Neural progenitor cell (in vitro differentiated cells): ENCODE measurements around the gene DHRS1.

Experiments used
- CTCF ChIP-seq: fragments of 200-600 bp; sonication (generic); IDR thresholded peaks from 2 replicates; pipeline ENCODE4 v1.5.1; 2017; ENCODE audit warnings: antibody characterized with exemption, mild to moderate bottlenecking
- EZH2 ChIP-seq: fragments of 200-600 bp; sonication (generic); IDR thresholded peaks from 2 replicates; pipeline ENCODE4 v1.6.1; 2017; ENCODE audit warnings: antibody characterized with exemption, mild to moderate bottlenecking, moderate library complexity
- EZH2phosphoT487 ChIP-seq: fragments of 200-600 bp; sonication (generic); IDR thresholded peaks from 2 replicates; pipeline ENCODE4 v1.6.1; 2017; ENCODE audit warnings: antibody characterized with exemption

DNA sequence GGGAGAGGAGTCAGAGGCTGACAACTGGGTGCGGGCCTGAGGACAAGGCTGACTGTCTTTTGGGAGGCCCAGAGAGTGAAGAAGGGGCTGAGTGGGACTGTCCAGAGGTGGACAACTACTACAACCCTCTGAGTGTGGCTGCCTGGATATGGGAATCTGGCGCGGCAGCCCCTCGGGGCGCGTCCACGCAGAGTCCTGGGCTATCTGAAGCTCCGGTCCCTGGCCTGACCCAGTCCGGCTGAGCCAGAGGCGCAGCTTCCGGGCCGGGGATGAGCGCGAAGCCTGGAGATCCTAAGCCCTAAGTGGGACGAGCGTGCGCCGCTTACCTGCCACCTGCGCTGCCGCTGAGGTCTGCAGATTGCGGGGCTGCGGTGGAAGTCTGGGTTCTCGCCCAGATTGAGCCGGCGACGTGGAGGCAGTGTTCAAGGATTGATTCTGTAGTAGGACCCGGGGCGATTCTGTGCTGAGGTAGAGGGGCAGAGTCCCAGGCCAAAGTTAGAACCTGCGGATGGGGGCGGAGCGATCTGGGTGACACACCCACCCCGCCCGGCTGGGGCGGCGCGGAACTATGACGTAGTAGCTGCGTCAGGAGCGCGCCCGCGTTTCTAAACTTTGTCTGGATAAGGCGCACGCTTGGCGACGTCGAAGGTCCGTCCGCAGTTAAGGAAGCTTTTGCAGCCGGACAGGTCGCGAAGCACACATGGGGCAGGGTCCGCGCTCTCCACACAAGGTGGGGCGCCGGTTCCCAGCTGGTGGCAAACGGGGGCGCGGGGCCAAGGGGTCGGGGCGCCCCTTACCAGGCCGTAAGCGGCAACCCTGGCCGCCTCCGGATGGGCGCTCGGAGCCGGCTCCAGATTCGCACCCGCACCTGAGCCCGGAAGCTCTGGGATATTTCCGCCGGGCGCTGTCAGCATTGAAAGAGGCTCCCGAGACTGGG lies at the start of gene DHRS1, which contains the start of gene NOP9:
- TF ChIP-seq EZH2 (no peak), CTCF (no peak), EZH2phosphoT487 (no peak)
